A549 (cell line): ENCODE results near the gene MLLT3.

Experiments
- CEBPB ChIP-seq, 2 experiments: fragments of >200 bp in 1 of 2; sonication (Bioruptor Twin) in 1 of 2; formaldehyde crosslinking in 1 of 2; IDR thresholded peaks; 2 replicates each; pipeline ENCODE4 v1.6.1; 2012 to 2016
- CTCF ChIP-seq: fragments of >200 bp; sonication (Bioruptor Twin); formaldehyde crosslinking; IDR thresholded peaks from 3 replicates; pipeline ENCODE4 v1.5.1; 2016
- FOSB ChIP-seq: fragments of 250-450 bp; sonication (Bioruptor Pico); IDR thresholded peaks from 2 replicates; pipeline ENCODE4 v1.5.0; 2020; ENCODE audit warnings: mild to moderate bottlenecking, moderate library complexity
- POLR2A ChIP-seq: IDR thresholded peaks from 2 replicates; pipeline ENCODE4 v1.6.1; 2012; ENCODE audit warnings: mild to moderate bottlenecking, low read length
- RFX5 ChIP-seq: fragments of 450-650 bp; IDR thresholded peaks from 2 replicates; pipeline ENCODE4 v1.7.1; 2014; ENCODE audit warnings: antibody characterized with exemption, mild to moderate bottlenecking, moderate library complexity
- RNF2 ChIP-seq: fragments of 200-600 bp; sonication (generic); IDR thresholded peaks from 2 replicates; pipeline ENCODE4 v1.6.1; 2016; ENCODE audit warnings: low read depth, mild to moderate bottlenecking, antibody characterized with exemption, moderate library complexity, borderline replicate concordance
- SREBF2 ChIP-seq: fragments of 450-650 bp; IDR thresholded peaks from 2 replicates; pipeline ENCODE4 v1.6.1; 2014; ENCODE audit warnings: mild to moderate bottlenecking, moderate library complexity
- TF ChIP-seq, protein P1 (sequence below): fragments of 150-350 bp; IDR thresholded peaks from 2 replicates; pipeline ENCODE4 v1.6.1; 2014; ENCODE audit warnings: low read depth, mild to moderate bottlenecking, low read length
- TF ChIP-seq, protein P2 (sequence below): IDR thresholded peaks from 2 replicates; pipeline ENCODE4 v1.6.1; 2012

- TF ChIP-seq CEBPB (IDR thresholded peaks at IDR 0.05) (no peak), POLR2A (no peak), RNF2 (no peak), CTCF (no peak), RFX5 (no peak), SREBF2 (no peak), FOSB (no peak)
- TF ChIP-seq, protein P1, sequence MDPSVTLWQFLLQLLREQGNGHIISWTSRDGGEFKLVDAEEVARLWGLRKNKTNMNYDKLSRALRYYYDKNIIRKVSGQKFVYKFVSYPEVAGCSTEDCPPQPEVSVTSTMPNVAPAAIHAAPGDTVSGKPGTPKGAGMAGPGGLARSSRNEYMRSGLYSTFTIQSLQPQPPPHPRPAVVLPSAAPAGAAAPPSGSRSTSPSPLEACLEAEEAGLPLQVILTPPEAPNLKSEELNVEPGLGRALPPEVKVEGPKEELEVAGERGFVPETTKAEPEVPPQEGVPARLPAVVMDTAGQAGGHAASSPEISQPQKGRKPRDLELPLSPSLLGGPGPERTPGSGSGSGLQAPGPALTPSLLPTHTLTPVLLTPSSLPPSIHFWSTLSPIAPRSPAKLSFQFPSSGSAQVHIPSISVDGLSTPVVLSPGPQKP: no peak
- TF ChIP-seq, protein P2, sequence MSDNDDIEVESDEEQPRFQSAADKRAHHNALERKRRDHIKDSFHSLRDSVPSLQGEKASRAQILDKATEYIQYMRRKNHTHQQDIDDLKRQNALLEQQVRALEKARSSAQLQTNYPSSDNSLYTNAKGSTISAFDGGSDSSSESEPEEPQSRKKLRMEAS: no peak
These were observed 40.1 kb downstream of the MLLT3 start for GRCh38 chr9:20582150-20582549.
